NCI-H524 (cell line): Measurements from ENCODE around the gene NOTCH2.
A peak's percentile ranks its signal among the peaks of the same experiment; 100 is the strongest.
"Not testable (repeated sequence)": the region's sequence is repeated elsewhere in the genome, so short reads cannot be mapped to it uniquely, and the experiment has no call there.

Experiments used
- DNase-seq, 2 experiments: peaks; one replicate each; lab custom pipeline; 2025; lab: John Stamatoyannopoulos, UW

The NOTCH2 gene

GRCh38 chr1:120069067-120069919, at the start of gene NOTCH2:
Gene NOTCH2, minus strand, starts transcription at chr1:120069662. Its CDS starts 256 bp downstream, at chr1:120069406.
- peak in 1 of 2 experiments; percentile 13 for DNase-seq

- DNase-seq, result not testable (repeated sequence)
Measured at GRCh38 chr1:120117371-120118177, 48.1 kb upstream of the NOTCH2 start.

DNA sequence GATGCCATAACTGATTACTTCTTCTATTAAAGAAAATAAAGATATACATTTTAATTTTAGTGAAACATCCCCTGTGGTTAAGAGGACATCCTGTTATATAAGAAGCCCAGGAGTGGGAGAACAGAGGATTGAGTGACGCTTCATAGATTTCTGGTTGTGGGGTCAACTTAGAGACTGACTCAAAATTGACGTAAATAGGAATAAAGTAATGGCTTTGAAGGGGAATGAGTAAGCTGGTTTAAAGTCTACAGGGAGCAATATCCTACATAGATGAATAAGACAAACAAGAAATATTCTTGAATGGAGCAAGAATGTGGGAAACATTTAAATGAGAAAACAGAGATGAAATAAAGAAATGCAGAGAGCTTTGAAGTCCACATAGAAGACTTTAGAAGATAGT, 46.6 kb upstream of the NOTCH2 start:
- not testable (repeated sequence) for DNase-seq

GRCh38 chr1:120113134-120113533, 43.7 kb upstream of the NOTCH2 start:
- DNase-seq, result not testable (repeated sequence)

DNA sequence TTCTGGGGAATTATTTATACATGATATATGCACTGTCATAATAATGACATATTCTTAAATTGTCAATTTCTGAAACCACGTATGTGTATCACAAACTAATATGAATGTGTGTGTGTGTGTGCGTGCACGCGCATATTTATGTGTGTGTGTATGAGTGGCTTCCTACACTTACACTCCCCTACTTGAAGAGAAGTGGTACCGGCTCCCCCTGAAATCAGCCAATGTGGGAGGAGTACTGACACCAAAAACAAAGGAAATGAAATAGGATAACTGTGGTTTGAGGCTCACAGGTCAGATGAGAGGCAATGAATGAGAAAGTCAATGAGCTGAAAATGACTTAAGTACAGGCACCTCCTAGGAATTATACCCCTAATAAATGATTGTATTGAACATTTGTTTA, 42.8 kb upstream of the NOTCH2 start:
- DNase-seq, result not testable (repeated sequence)

DNA sequence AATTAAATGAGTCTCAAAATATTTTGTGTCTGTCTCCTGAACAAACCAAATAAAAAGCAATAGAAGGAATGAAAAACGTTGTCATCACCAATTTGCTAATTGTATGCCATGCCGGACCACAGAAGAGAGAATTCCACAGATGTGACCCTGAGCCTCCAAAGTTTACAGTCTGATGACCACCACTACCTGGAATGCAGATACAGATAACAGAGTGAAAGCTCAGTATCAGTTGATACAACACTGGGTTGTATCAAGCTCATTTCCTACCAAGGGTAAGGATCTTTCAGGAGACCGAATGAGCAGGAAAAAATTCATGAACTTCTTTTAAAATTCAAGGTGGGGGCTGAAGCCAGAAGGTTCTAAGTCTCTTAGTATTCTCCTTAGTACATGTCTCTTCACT, 42.3 kb upstream of the NOTCH2 start:
- DNase-seq, result not testable (repeated sequence)

- not testable (repeated sequence) for DNase-seq
Measured at GRCh38 chr1:120111008-120111407, 41.5 kb upstream of the NOTCH2 start.

DNA sequence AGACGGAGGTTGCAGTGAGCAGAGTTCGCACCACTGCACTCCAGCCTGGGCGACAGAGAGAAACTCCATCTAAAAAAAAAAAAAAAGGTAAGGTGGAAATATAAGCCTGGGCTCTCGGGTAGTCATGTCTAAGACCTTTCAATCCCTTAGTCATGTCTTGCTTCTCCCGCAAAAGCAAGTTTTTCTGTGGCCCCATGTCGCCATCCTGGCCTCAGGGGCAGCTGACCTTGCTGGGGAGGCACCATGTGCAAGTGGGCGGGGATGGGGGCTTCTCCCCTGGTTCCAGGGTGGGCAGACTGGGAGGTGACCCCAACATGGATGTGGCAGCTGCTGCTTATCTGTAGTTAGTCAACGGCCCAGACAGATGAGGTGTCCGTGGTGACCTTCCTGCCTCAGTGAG, 40.2 kb upstream of the NOTCH2 start:
- not testable (repeated sequence) for DNase-seq

- DNase-seq, result not testable (repeated sequence)
Measured at GRCh38 chr1:120109180-120109579, 39.7 kb upstream of the NOTCH2 start.

GRCh38 chr1:120105288-120105687, 35.8 kb upstream of the NOTCH2 start:
- DNase-seq, result not testable (repeated sequence)

DNA sequence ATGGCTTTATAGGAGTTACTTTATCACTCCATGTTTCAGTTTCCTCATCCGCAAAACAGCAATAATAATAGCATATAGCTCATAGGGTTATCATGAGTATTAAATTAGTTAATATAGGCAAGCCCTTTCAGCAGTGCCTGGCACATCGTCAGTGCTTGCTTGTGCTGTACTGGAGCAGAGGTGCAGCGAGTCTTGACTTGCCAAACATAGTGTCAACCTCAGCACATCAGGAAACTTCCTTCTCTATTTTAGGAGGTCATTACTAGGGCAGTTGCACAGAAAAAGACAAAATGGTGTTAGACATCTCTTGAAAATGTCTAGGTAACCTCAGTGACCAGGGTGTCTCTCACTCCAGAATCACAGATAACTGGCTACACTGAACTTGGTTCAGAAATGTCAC, 34.3 kb upstream of the NOTCH2 start:
- DNase-seq, result not testable (repeated sequence)

- not testable (repeated sequence) for DNase-seq
Measured at GRCh38 chr1:120101593-120101992, 32.1 kb upstream of the NOTCH2 start.

DNA sequence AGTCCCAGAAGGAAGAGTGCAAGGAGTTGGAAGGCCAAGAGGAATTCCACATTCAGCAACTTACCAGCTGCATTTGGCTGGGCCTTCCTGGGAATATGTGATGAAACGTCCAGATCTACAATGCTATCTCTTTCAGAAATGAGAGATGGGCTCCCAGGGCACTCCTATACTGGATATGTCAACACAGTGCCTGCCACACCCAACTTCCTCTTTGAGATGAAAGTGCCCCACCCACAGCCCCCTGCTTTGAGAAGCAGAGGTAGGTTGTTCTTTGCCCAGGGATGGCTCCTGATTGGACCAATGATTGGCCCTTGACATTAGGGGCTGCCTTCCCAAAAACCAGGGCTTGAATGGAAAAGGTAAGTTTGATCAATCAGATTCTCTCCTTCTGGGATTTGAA, 31.1 kb upstream of the NOTCH2 start:
- DNase-seq, result not testable (repeated sequence)

GRCh38 chr1:120098986-120099759, 29.7 kb upstream of the NOTCH2 start:
- DNase-seq, result not testable (repeated sequence)

DNA sequence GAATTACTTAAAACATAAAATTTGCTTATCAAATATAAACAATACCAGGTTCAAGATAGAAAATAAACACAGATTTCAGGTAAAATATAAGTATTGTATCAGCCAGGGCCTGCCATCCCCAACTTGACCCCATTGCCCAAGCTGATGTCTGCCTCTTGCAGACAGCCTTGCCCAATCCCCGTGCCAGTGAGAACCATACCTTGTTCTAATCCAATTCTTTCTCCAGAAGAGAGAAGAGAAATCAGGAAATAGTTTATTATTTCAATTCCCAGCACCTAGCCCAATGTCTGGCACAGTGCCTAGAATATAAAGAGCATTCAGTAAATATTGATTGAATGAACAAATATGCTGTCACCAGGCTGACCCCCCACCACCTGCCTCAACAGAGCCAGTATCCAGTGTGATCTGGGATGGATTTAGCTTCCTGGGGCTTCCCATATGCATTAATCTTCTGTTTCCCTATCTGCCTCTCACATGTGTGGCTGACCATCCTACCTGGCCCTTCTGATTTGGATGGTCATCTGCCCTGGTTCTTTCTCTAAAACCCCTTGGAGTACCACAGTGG, 27.6 kb upstream of the NOTCH2 start:
- not testable (repeated sequence) for DNase-seq

DNA sequence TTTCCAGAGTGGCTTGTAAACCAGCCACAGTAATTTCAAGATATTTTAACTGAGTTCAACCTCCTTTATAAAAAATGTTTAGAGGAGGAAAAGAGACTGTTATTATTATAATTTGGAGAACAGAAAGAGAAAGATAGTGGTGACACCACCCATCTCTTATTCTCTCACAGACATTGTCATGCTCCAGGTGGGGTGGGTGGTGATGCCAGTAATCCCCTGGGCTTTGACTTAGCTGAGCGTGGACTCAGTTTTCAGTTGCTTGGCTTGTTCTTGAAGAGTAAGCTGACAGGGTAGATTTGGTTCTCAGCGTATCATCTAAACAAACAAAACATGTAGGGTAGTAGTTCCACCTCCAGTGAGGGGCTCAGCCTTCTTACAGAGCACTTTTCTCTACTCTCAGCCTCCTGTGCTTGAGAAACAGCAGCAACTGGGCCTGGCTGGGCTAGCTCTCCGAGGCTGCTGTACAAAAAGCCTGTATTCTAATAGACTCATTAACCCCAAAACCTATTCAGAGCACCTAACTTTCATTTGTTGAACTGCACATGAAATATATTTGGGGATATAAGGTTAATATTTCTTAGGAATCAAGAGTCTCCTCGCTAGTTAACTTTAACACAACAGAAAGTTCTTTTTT, 24.2 kb upstream of the NOTCH2 start:
- DNase-seq, result not testable (repeated sequence)

DNA sequence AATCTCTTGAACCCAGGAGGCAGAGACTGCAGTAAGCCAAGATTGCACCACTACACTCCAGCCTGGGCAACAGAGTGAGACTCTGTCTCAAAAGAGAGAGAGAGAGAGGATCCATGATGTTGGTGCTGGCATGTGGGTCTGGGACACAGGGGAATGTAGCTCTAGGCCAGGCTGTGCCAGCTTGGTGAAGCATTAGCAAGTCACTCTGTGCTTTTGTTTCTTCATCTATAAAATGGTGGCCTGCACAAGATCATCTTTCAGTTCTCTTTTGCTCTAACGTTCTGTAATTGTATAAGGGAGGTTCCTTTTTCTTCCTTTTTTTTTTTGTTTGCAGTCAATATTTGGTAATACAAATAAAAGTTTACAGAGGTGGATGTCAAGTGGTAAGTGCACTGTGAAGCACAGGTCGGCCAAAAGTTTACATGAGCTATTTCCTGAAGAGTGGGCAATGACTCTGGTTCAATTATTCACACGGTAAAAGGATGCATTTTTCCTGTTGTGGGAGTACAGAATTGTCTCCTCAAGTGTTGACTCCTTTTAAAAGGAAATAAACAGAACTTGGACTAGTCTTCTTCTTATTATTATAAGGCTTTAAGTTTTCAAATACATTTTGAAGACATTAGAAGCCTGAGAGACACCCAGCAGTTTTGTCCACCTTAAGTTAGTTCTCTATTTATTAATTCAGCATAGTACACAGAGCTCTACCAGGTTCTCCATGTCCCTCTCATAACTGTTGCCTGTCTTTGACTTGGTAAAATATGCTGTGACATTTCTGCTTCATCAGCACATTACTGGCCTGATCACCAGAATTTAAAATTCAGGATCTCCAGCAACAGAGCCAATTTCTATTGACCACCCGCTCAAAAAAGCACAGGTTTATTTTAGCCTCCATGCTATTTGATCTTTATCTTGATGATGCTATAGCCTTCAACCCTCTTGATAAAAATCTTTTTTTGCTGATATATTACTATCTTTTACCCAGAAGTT, 23.1 kb upstream of the NOTCH2 start:
- DNase-seq, result not testable (repeated sequence)

DNA sequence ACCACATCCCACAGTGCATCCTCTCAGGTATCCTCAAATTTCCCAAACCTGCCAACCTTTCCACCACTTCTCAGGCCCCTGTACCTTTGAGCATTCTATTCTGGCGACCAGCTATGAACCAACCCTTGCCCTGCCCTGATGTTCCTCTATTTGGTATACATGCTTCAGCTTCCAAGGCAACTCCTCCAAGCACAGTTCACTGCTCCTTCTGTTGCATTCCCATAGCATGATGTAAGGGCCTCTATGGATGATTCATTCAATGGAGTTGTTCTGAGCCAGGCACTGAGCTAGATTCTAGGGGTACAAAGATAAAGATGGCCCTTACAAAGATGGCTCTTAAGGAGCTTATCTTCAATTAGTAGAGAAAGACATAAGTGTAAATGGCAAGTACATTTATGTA, 21.4 kb upstream of the NOTCH2 start:
- DNase-seq, result not testable (repeated sequence)

GRCh38 chr1:120087959-120088358, 18.5 kb upstream of the NOTCH2 start:
- not testable (repeated sequence) for DNase-seq

- not testable (repeated sequence) for DNase-seq
Measured at GRCh38 chr1:120069920-120070214, 405 bp upstream of the NOTCH2 start.
